GM12892 (cell line): ENCODE results near the gene ITIH4.

ENCODE experiments used
- POLR2A ChIP-seq: IDR thresholded peaks from 2 replicates; pipeline ENCODE4 v1.6.1; 2011; ENCODE audit warnings: low read depth, low read length, control low read depth
- TAF1 ChIP-seq: IDR thresholded peaks from 2 replicates; pipeline ENCODE4 v1.6.1; 2011; ENCODE audit warnings: low read depth, mild to moderate bottlenecking, control low read depth, low read length, borderline replicate concordance

DNA sequence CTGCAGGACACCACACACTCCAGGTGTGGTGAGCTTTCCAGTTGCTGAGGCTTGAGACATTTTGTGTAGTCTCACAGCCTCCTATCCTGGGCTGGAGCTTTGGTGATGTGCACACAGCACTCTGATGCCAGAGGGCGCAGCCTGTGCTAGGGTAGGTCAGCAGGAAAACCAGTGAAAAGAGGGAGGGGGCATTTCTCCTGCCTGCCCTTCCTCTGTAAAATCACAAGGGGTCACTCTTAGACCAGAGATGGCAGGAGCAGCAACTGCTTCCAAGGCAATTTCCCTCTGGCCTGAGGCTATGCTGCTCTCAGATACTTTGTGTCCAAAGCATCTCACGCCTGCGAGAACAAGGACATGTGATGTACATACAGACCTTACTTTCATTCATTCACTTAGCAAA is 20.9 kb upstream of the ITIH4 start:
- TF ChIP-seq TAF1 (no peak), POLR2A (no peak)
